Breast epithelium (tissue), 4 donors: ENCODE measurements around the gene CTNNA2. TPM values are rescaled to one million over a fixed set of nuclear protein-coding genes. Genes with fewer than 3 reads are reported as not detected.

Source experiments
- DNase-seq, 2 donors: peaks; one replicate each; pipeline ENCODE4 v3.0.0-alpha.2; 2019; ENCODE audit warnings: low spot score in 2 of 2
- H3K27ac ChIP-seq, 2 donors: fragments of 200-600 bp; sonication (generic) in 1 of 2; one replicate each; pipeline ENCODE4 v1.5.1; 2016 to 2019; ENCODE audit warnings: mild to moderate bottlenecking in 1 of 2
- H3K27me3 ChIP-seq, 2 donors: fragments of 200-600 bp; sonication (generic) in 1 of 2; one replicate each; pipeline versions ENCODE4 v1.5.1 to v1.6.0; 2017 to 2019; ENCODE audit warnings: control low read depth in 1 of 2, mild to moderate bottlenecking in 1 of 2
- H3K36me3 ChIP-seq: fragments of 200-600 bp; one replicate; pipeline ENCODE4 v1.5.1; 2019
- H3K4me1 ChIP-seq, 2 donors: fragments of 200-600 bp; sonication (generic); one replicate each; pipeline ENCODE4 v1.5.1; 2016 to 2019; ENCODE audit warnings: control low read depth in 1 of 2
- H3K4me3 ChIP-seq, 3 donors: fragments of 200-600 bp; sonication (generic); 1 replicate in 2 of 3; 2 replicates in 1 of 3; pipeline ENCODE4 v1.5.1; 2016 to 2019; ENCODE audit warnings: mild to moderate bottlenecking in 3 of 3, moderate library complexity in 2 of 3
- H3K9me3 ChIP-seq, 2 donors: fragments of 200-600 bp; sonication (generic) in 1 of 2; one replicate each; pipeline ENCODE4 v1.5.1; 2016 to 2019; ENCODE audit warnings: control low read depth in 1 of 2
- CTCF ChIP-seq, 3 donors: fragments of 450-650 bp; IDR thresholded peaks; one replicate each; pipeline ENCODE4 v1.5.1; 2016 to 2017; ENCODE audit warnings: antibody characterized with exemption in 3 of 3, mild to moderate bottlenecking in 3 of 3, moderate library complexity in 3 of 3
- POLR2A ChIP-seq: fragments of 450-650 bp; IDR thresholded peaks from one replicate; pipeline ENCODE4 v1.6.1; 2016; ENCODE audit warnings: antibody characterized with exemption, mild to moderate bottlenecking, moderate library complexity
- POLR2AphosphoS5 ChIP-seq, 3 donors: sonication (generic); formaldehyde crosslinking; IDR thresholded peaks; one replicate each; pipeline ENCODE4 v1.6.1; 2017; ENCODE audit warnings: antibody characterized with exemption in 3 of 3
- intact Hi-C: fragments of 100-400 bp; cut with DNase I; formaldehyde crosslinking; loops from one replicate; pipeline ENCODE4 v1.15.1; 2023; ENCODE audit warnings: low total_unique reads
- total RNA-seq, 3 donors: library from RNA; depleted of rRNA; stranded (reverse); fragments of >200 nt; gene quantifications; one replicate each; pipeline ENCODE4 v1.1.0, GENCODE V29; 2016

Gene CTNNA2
- total RNA-seq, 3 donors from 2014 or later: 0.16 TPM; not detected in 2

- Histone ChIP-seq H3K36me3 (no peaks in the 10 kb centered on the region), H3K27me3 (no peaks in the 10 kb centered on the region), H3K4me1 (no peaks in the 10 kb centered on the region), H3K9me3 (no peaks in the 10 kb centered on the region), H3K4me3 (no peak overlapping the region), H3K27ac (no peak overlapping the region)
- TF ChIP-seq POLR2A: no peak
- TF ChIP-seq CTCF (IDR thresholded peaks at IDR 0.05): no peak
- no peak for TF ChIP-seq POLR2AphosphoS5 (IDR thresholded peaks at IDR 0.05)
- intact Hi-C loops: no loop called here
- DNase-seq: no peak
These were observed 363.6 kb downstream of the CTNNA2 start for GRCh38 chr2:79876430-79876829.

GRCh38 chr2:79882548-79882947 is 369.7 kb downstream of the CTNNA2 start:
- Histone ChIP-seq H3K27me3 (no peaks in the 10 kb centered on the region), H3K36me3 (no peaks in the 10 kb centered on the region), H3K27ac (no peak overlapping the region), H3K9me3 (no peaks in the 10 kb centered on the region), H3K4me1 (no peaks in the 10 kb centered on the region), H3K4me3 (no peak overlapping the region)
- no peak for DNase-seq
- intact Hi-C loops: no loop called here
- TF ChIP-seq POLR2AphosphoS5 (IDR thresholded peaks at IDR 0.05): no peak
- no peak for TF ChIP-seq CTCF (IDR thresholded peaks at IDR 0.05)
- TF ChIP-seq POLR2A: no peak

- DNase-seq: no peak
- TF ChIP-seq POLR2A (no peak), CTCF (IDR thresholded peaks at IDR 0.05) (peak; percentile 26 to 63 (median 53))
- intact Hi-C loops: no loop called here
- H3K27me3 ChIP-seq: peaks cover 0 to 6% of the 10 kb centered on the region in 2 donors
- no peak overlapping the region for H3K27ac ChIP-seq
- no peaks in the 10 kb centered on the region for H3K4me1 ChIP-seq
- no peak overlapping the region for H3K4me3 ChIP-seq
- no peaks in the 10 kb centered on the region for H3K9me3 ChIP-seq
- H3K36me3 ChIP-seq: no peaks in the 10 kb centered on the region
These were observed 375.0 kb downstream of the CTNNA2 start for GRCh38 chr2:79887747-79888374.

- intact Hi-C loops: no loop called here
These were observed 379.3 kb downstream of the CTNNA2 start for GRCh38 chr2:79892123-79892522.

GRCh38 chr2:79899196-79899595 is 386.3 kb downstream of the CTNNA2 start:
- no peak for DNase-seq
- Histone ChIP-seq H3K9me3 (no peaks in the 10 kb centered on the region), H3K27ac (no peak overlapping the region), H3K4me1 (no peaks in the 10 kb centered on the region), H3K4me3 (no peak overlapping the region), H3K36me3 (no peaks in the 10 kb centered on the region), H3K27me3 (peaks cover 0 to 9% of the 10 kb centered on the region in 2 donors)
- intact Hi-C loops: no loop called here
- no peak for TF ChIP-seq POLR2A
- TF ChIP-seq POLR2AphosphoS5 (IDR thresholded peaks at IDR 0.05): no peak
- TF ChIP-seq CTCF (IDR thresholded peaks at IDR 0.05): no peak

More at GRCh38 chr2:79892123-79892522, 379.3 kb downstream of the CTNNA2 start:
- peaks cover 0 to 10% of the 10 kb centered on the region in 2 donors for H3K27me3 ChIP-seq
- no peak overlapping the region for H3K27ac ChIP-seq
- no peak overlapping the region for H3K4me3 ChIP-seq
- H3K4me1 ChIP-seq: no peaks in the 10 kb centered on the region
- TF ChIP-seq POLR2AphosphoS5 (IDR thresholded peaks at IDR 0.05) (no peak), CTCF (IDR thresholded peaks at IDR 0.05) (no peak), POLR2A (no peak)
- H3K36me3 ChIP-seq: no peaks in the 10 kb centered on the region
- no peak for DNase-seq
- no peaks in the 10 kb centered on the region for H3K9me3 ChIP-seq
